SK-N-SH (cell line): ENCODE measurements around the gene KMT2C. TPM values are rescaled to one million over a fixed set of nuclear protein-coding genes. Genes with fewer than 3 reads are reported as not detected.
"Not testable (repeated sequence)": the region's sequence is repeated elsewhere in the genome, so short reads cannot be mapped to it uniquely, and the experiment has no call there.

Source experiments
- CTCF ChIA-PET: fragments of 300-600, 350-600 bp; formaldehyde crosslinking; extraction: SDS; loops from one replicate; lab custom pipeline; 2021; lab: Yijun Ruan, JAX
- POLR2A ChIA-PET: fragments of 350-600 bp; sonication (Branson Sonifier 250); formaldehyde crosslinking; extraction: SDS; loops from one replicate; lab custom pipeline; 2020; ENCODE audit warnings: antibody characterized with exemption, inconsistent platforms; lab: Yijun Ruan, JAX
- DNase-seq: peaks from one replicate; pipeline ENCODE4 v3.0.0; 2012
- H2AFZ ChIP-seq: fragments of 200-600 bp; sonication (generic); 2 replicates; pipeline ENCODE4 v1.8.1; 2016; ENCODE audit warnings: antibody characterized with exemption, mild to moderate bottlenecking, low read depth
- H3F3A ChIP-seq: fragments of 200-600 bp; sonication (generic); replicated peaks from 2 replicates; pipeline ENCODE3; 2016; ENCODE audit warnings: antibody characterized with exemption, mild to moderate bottlenecking; ENCODE audit not compliant: insufficient read depth
- H3K27ac ChIP-seq, 2 experiments: fragments of 200-500 bp in 1 of 2; fragments of 200-600 bp in 1 of 2; sonication (Bioruptor generic) in 1 of 2; sonication (generic), shearing (Covaris generic) in 1 of 2; 2 replicates each; pipeline versions ENCODE4 v1.5.1 to v1.6.1; 2014 to 2016; ENCODE audit warnings: low read depth in 2 of 2, inconsistent platforms in 1 of 2, low read length in 1 of 2, mild to moderate bottlenecking in 1 of 2, mixed read lengths in 1 of 2
- H3K27me3 ChIP-seq: fragments of 200-600 bp; sonication (generic), shearing (Covaris generic); 2 replicates; pipeline ENCODE4 v1.6.1; 2016; ENCODE audit warnings: mixed run types; ENCODE audit not compliant: insufficient read depth
- H3K36me3 ChIP-seq, 2 experiments: fragments of 200-500 bp in 1 of 2; fragments of 200-600 bp in 1 of 2; sonication (Bioruptor generic) in 1 of 2; sonication (generic) in 1 of 2; replicated peaks in 1 of 2; 2 replicates each; pipeline versions ENCODE3 to v1.5.1; 2014 to 2016; ENCODE audit warnings: low read length in 1 of 2, mild to moderate bottlenecking in 1 of 2; ENCODE audit not compliant: insufficient read depth in 2 of 2, control insufficient read depth in 1 of 2
- H3K4me1 ChIP-seq, 2 experiments: fragments of 200-500 bp in 1 of 2; fragments of 200-600 bp in 1 of 2; sonication (Bioruptor generic) in 1 of 2; sonication (generic), shearing (Covaris generic) in 1 of 2; 2 replicates each; pipeline versions ENCODE4 v1.5.1 to v1.6.1; 2014 to 2016; ENCODE audit warnings: low read depth in 1 of 2, low read length in 1 of 2, mixed run types in 1 of 2; ENCODE audit not compliant: insufficient read depth in 2 of 2, control insufficient read depth in 1 of 2
- H3K4me2 ChIP-seq: fragments of 200-600 bp; sonication (generic), shearing (Covaris generic); 2 replicates; pipeline ENCODE4 v1.6.1; 2017; ENCODE audit warnings: mixed run types
- H3K4me3 ChIP-seq, 2 experiments: fragments of 200-500 bp in 1 of 2; fragments of 200-600 bp in 1 of 2; sonication (Bioruptor generic) in 1 of 2; sonication (generic), shearing (Covaris generic) in 1 of 2; 2 replicates each; pipeline versions ENCODE4 v1.5.1 to v1.8.1; 2014 to 2016; ENCODE audit warnings: low read depth in 2 of 2, inconsistent platforms in 1 of 2, low read length in 1 of 2, mild to moderate bottlenecking in 1 of 2, mixed read lengths in 1 of 2, moderate library complexity in 1 of 2
- H3K79me2 ChIP-seq: fragments of 200-600 bp; sonication (generic); 2 replicates; pipeline ENCODE4 v1.8.1; 2017; ENCODE audit warnings: mild to moderate bottlenecking; ENCODE audit not compliant: insufficient read depth
- H3K9ac ChIP-seq: fragments of 200-600 bp; sonication (generic); 2 replicates; pipeline ENCODE4 v1.6.1; 2017; ENCODE audit warnings: mixed run types
- H3K9me2 ChIP-seq: fragments of 200-600 bp; sonication (generic); 2 replicates; pipeline ENCODE4 v1.6.1; 2017; ENCODE audit warnings: mixed run types
- H3K9me3 ChIP-seq: fragments of 200-600 bp; sonication (generic); 2 replicates; pipeline ENCODE4 v1.6.1; 2017; ENCODE audit warnings: mixed run types, mild to moderate bottlenecking, moderate library complexity
- H4K20me1 ChIP-seq: fragments of 200-600 bp; sonication (generic); 2 replicates; pipeline ENCODE4 v1.6.1; 2017; ENCODE audit warnings: mild to moderate bottlenecking, mixed run types; ENCODE audit not compliant: insufficient read depth
- CHD2 ChIP-seq: fragments of 150-350 bp; IDR thresholded peaks from 2 replicates; pipeline ENCODE4 v1.6.1; 2018; ENCODE audit warnings: low read length; ENCODE audit not compliant: partially characterized antibody
- EP300 ChIP-seq, 2 experiments: IDR thresholded peaks; 2 replicates each; pipeline versions ENCODE4 v1.4.0 to v1.6.1; 2012; ENCODE audit warnings: borderline replicate concordance in 1 of 2, low read depth in 1 of 2, low read length in 1 of 2
- GATA2 ChIP-seq: sonication (generic); formaldehyde crosslinking; IDR thresholded peaks from 2 replicates; pipeline ENCODE4 v1.5.0; 2020; ENCODE audit warnings: mild to moderate bottlenecking, missing genetic modification reagents
- POLR2AphosphoS5 ChIP-seq: IDR thresholded peaks from 2 replicates; pipeline ENCODE4 v1.6.1; 2012; ENCODE audit warnings: low read depth, low read length
- RCOR1 ChIP-seq: fragments of 150-350 bp; IDR thresholded peaks from 2 replicates; pipeline ENCODE4 v1.6.1; 2017; ENCODE audit warnings: antibody characterized with exemption, low read length
- TCF12 ChIP-seq: IDR thresholded peaks from 2 replicates; pipeline ENCODE4 v1.4.0; 2012
- TEAD4 ChIP-seq: IDR thresholded peaks from 2 replicates; pipeline ENCODE4 v1.4.0; 2012; ENCODE audit warnings: mild to moderate bottlenecking, borderline replicate concordance; ENCODE audit not compliant: insufficient read depth
- WGBS: methylation state at CpG from one replicate; pipeline ENCODE4 v1.1.6; 2017; ENCODE audit warnings: low lambda C conversion rate; 5-methylcytosine and 5-hydroxymethylcytosine counted together
- polyA plus RNA-seq, 3 experiments: library from polyadenylated mRNA; depleted of rRNA; stranded (reverse); fragments of >200 nt; gene quantifications; 2 replicates each; pipeline ENCODE4 v1.2.3, GENCODE V29; 2012

The KMT2C gene
- polyA plus RNA-seq, 1 of the 3 experiments (the other 2 are of a cell fraction) = 8.0 TPM

- H3K27me3 ChIP-seq, H3K9me2 ChIP-seq, H3F3A ChIP-seq, H3K4me3 ChIP-seq, DNase-seq, POLR2A ChIA-PET, H3K27ac ChIP-seq, H4K20me1 ChIP-seq, H3K4me2 ChIP-seq: not testable (repeated sequence)
- CTCF ChIA-PET = interaction anchor here (1.1 kb wide), 1 partner anchor 486 kb away, joined by 4 read pairs; no protein-coding TSS in a partner anchor
- WGBS = 10% methylated on average over 2 of the region's 2 CpGs
- TF ChIP-seq TEAD4 = 0 out of 2 replicates have a peak, but pooled peaks have one; percentile 8
- TF ChIP-seq RCOR1 = 0 out of 2 replicates have a peak, but pooled peaks have one; percentile 33
- TF ChIP-seq CHD2 = peak; percentile 64
- TF ChIP-seq GATA2 (CRISPR knock-in tag) = peak; percentile 64
- TF ChIP-seq POLR2AphosphoS5 = peak; percentile 45; the same call in 1 of the 2 replicates
- peak; percentile 69 for TF ChIP-seq TCF12
- TF ChIP-seq EP300 (IDR thresholded peaks at IDR 0.05; ENCODE audit: borderline replicate concordance in 1 of 2, low read depth in 1 of 2, low read length in 1 of 2) = peak in 1 of 2 experiments; percentile 65; a peak in 2 of 4 replicates
- TF ChIP-seq, all 33 proteins: peak for 7; not testable (repeated sequence) for 26
- peaks cover 27% of the 10 kb centered on the region; the same call in 1 of the 2 replicates for H3K79me2 ChIP-seq
- not testable (repeated sequence) for H2AFZ ChIP-seq, H3K9me3 ChIP-seq, H3K9ac ChIP-seq, H3K4me1 ChIP-seq
- peaks cover 12 to 61% of the 10 kb centered on the region in 2 experiments for H3K36me3 ChIP-seq
Observed at GRCh38 chr7:152245417-152245816, 190.4 kb downstream of the KMT2C start.

GRCh38 chr7:152243464-152243863, 192.3 kb downstream of the KMT2C start:
- WGBS = 94% methylated on average over 11 of the region's 11 CpGs
- H3K4me2 ChIP-seq, POLR2A ChIA-PET: not testable (repeated sequence)

DNA sequence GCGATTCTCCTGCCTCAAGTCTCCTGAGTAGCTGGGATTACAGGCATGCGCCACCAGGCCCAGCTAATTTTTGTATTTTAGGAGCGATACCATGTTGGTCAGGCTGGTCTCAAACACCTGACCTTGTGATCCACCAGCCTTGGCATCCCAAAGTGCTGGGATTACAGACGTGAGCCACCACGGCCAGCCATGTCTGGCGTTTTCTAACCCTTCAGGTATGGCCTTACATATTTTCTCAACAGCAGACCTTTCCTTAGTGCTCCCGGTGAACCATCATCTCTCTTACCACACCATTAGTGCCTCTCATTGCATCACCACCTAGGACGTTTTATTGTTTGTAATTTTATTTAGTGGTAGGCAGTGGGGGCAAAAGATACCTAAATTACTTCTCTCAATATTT, 194.5 kb downstream of the KMT2C start:
- Histone ChIP-seq H3K36me3 (peaks cover 2 to 46% of the 10 kb centered on the region in 2 experiments), H3K79me2 (peaks cover 26% of the 10 kb centered on the region; the same call in 1 of the 2 replicates)
- H3K9me3 ChIP-seq, H2AFZ ChIP-seq, H3K9me2 ChIP-seq, H3K9ac ChIP-seq, CTCF ChIA-PET, H3K4me2 ChIP-seq, H3K4me3 ChIP-seq, H3K27ac ChIP-seq, DNase-seq, H3K4me1 ChIP-seq, H4K20me1 ChIP-seq, H3F3A ChIP-seq, H3K27me3 ChIP-seq: not testable (repeated sequence)
- POLR2A ChIA-PET = interaction anchor here (0.6 kb wide), 1 partner anchor 220 kb away, joined by 3 read pairs; no protein-coding TSS in a partner anchor
- WGBS = 80% methylated on average over 8 of the region's 8 CpGs

More at GRCh38 chr7:152243464-152243863, 192.3 kb downstream of the KMT2C start:
- H3K9me3 ChIP-seq, H3K9me2 ChIP-seq, DNase-seq, H3K4me1 ChIP-seq, H3K9ac ChIP-seq, H2AFZ ChIP-seq, H4K20me1 ChIP-seq, H3K4me3 ChIP-seq, H3F3A ChIP-seq, H3K27me3 ChIP-seq, H3K27ac ChIP-seq: not testable (repeated sequence)
- peaks cover 27% of the 10 kb centered on the region; the same call in 1 of the 2 replicates for H3K79me2 ChIP-seq
- CTCF ChIA-PET = interaction anchor here (1.0 kb wide), 1 partner anchor 464 kb away, joined by 4 read pairs; no protein-coding TSS in a partner anchor
- H3K36me3 ChIP-seq = peaks cover 4 to 46% of the 10 kb centered on the region in 2 experiments

- POLR2A ChIA-PET, H4K20me1 ChIP-seq, H3K4me2 ChIP-seq, H3K9ac ChIP-seq, H3K9me3 ChIP-seq, H3K4me3 ChIP-seq, H3K9me2 ChIP-seq, H3K27me3 ChIP-seq, H3K27ac ChIP-seq, H3K4me1 ChIP-seq, CTCF ChIA-PET, H2AFZ ChIP-seq, H3F3A ChIP-seq, DNase-seq: not testable (repeated sequence)
- Histone ChIP-seq H3K36me3 (peaks cover 2 to 25% of the 10 kb centered on the region in 2 experiments), H3K79me2 (peaks cover 12% of the 10 kb centered on the region; the same call in 1 of the 2 replicates)
- WGBS = 94% methylated on average over 5 of the region's 5 CpGs
Observed at GRCh38 chr7:152236306-152236705, 199.5 kb downstream of the KMT2C start.
